HepG2 (cell line): ENCODE results near the gene NDUFS6. TPM values are rescaled to one million over a fixed set of nuclear protein-coding genes. Genes with fewer than 3 reads are reported as not detected.

Experiments
- ARHGAP35 ChIP-seq: sonication (generic); formaldehyde crosslinking; IDR thresholded peaks from 2 replicates; pipeline ENCODE4 v1.9.0; 2022; ENCODE audit warnings: mild to moderate bottlenecking, inconsistent platforms, moderate library complexity, missing genetic modification reagents, borderline replicate concordance
- CBX1 ChIP-seq: IDR thresholded peaks from one replicate; pipeline ENCODE4 v1.6.1; 2016; ENCODE audit warnings: antibody characterized with exemption, low read depth
- CENPX ChIP-seq: sonication (generic); formaldehyde crosslinking; IDR thresholded peaks from 2 replicates; pipeline ENCODE4 v1.9.0; 2021; ENCODE audit warnings: mild to moderate bottlenecking, missing genetic modification reagents, moderate library complexity
- FOSL1 ChIP-seq: sonication (generic); formaldehyde crosslinking; IDR thresholded peaks from 2 replicates; pipeline ENCODE4 v1.9.0; 2021; ENCODE audit warnings: missing genetic modification reagents, borderline replicate concordance
- FOXK2 ChIP-seq: fragments of 450-650 bp; IDR thresholded peaks from 2 replicates; pipeline ENCODE4 v1.6.1; 2016
- HOXA7 ChIP-seq: sonication (generic); formaldehyde crosslinking; IDR thresholded peaks from 2 replicates; pipeline ENCODE4 v1.8.1; 2022; ENCODE audit warnings: mild to moderate bottlenecking, missing genetic modification reagents, moderate library complexity
- KDM6A ChIP-seq: IDR thresholded peaks from 2 replicates; pipeline ENCODE4 v1.6.1; 2016; ENCODE audit warnings: low read depth
- MEIS2 ChIP-seq: sonication (generic); formaldehyde crosslinking; IDR thresholded peaks from 2 replicates; pipeline ENCODE4 v1.9.0; 2021; ENCODE audit warnings: mild to moderate bottlenecking, missing genetic modification reagents
- NCOA5 ChIP-seq: sonication (generic); formaldehyde crosslinking; IDR thresholded peaks from 2 replicates; pipeline ENCODE4 v1.4.0; 2020; ENCODE audit warnings: missing genetic modification reagents
- NFKB2 ChIP-seq: sonication (generic); formaldehyde crosslinking; IDR thresholded peaks from 2 replicates; pipeline ENCODE4 v1.4.0; 2020; ENCODE audit warnings: missing genetic modification reagents, borderline replicate concordance
- RELA ChIP-seq: sonication (generic); formaldehyde crosslinking; IDR thresholded peaks from 2 replicates; pipeline ENCODE4 v1.4.0; 2020; ENCODE audit warnings: missing genetic modification reagents
- REPIN1 ChIP-seq: sonication (generic); formaldehyde crosslinking; IDR thresholded peaks from 2 replicates; pipeline ENCODE4 v1.8.0; 2022; ENCODE audit warnings: missing genetic modification reagents, low read depth, mild to moderate bottlenecking, borderline replicate concordance
- ZBTB21 ChIP-seq: sonication (generic); formaldehyde crosslinking; IDR thresholded peaks from 2 replicates; pipeline ENCODE4 v1.4.0; 2020; ENCODE audit warnings: missing genetic modification reagents
- ZNF292 ChIP-seq: sonication (generic); formaldehyde crosslinking; IDR thresholded peaks from 2 replicates; pipeline ENCODE4 v1.8.1; 2022; ENCODE audit warnings: mild to moderate bottlenecking, low read depth, missing genetic modification reagents, borderline replicate concordance
- ZNF629 ChIP-seq: sonication (generic); formaldehyde crosslinking; conservative IDR thresholded peaks from 2 replicates; pipeline ENCODE4 v1.5.0; 2020; ENCODE audit warnings: missing genetic modification reagents
- ZNF768 ChIP-seq: sonication (generic); formaldehyde crosslinking; IDR thresholded peaks from 2 replicates; pipeline ENCODE4 v1.4.0; 2020; ENCODE audit warnings: missing genetic modification reagents
- polyA plus RNA-seq, 8 experiments: library from polyadenylated mRNA; depleted of rRNA in 3 of 8; stranded (reverse) in 7 of 8; unstranded in 1 of 8; fragments of >200 nt; fragmentation: Illumina TruSeq in 4 of 8; extraction: Trizol in 4 of 8; gene quantifications; 2 replicates each; pipeline versions ENCODE4 v1.2.1 to v1.2.3, GENCODE V29; 2011 to 2016; ENCODE audit warnings: low read depth in 4 of 8, missing spikeins in 1 of 8, mixed read lengths in 1 of 8; ENCODE audit not compliant: insufficient read depth in 1 of 8
- total RNA-seq, 5 experiments: library from RNA; depleted of rRNA; stranded (reverse); fragments of >200 nt; fragmentation: Illumina TruSeq; extraction: Trizol; gene quantifications; 2 replicates each; pipeline ENCODE4 v1.2.3, GENCODE V29; 2016; ENCODE audit warnings: low read depth in 1 of 5
- TF ChIP-seq, protein P1 (sequence below): sonication (generic); formaldehyde crosslinking; IDR thresholded peaks from 2 replicates; pipeline ENCODE4 v1.8.1; 2022; ENCODE audit warnings: mild to moderate bottlenecking, missing genetic modification reagents
- TF ChIP-seq, protein P2 (sequence below): sonication (generic); formaldehyde crosslinking; IDR thresholded peaks from 2 replicates; pipeline ENCODE4 v1.4.0; 2020; ENCODE audit warnings: missing genetic modification reagents
- TF ChIP-seq, protein P3 (sequence below): sonication (generic); formaldehyde crosslinking; IDR thresholded peaks from 2 replicates; pipeline ENCODE4 v1.5.0; 2020; ENCODE audit warnings: missing genetic modification reagents
- TF ChIP-seq, protein P4 (sequence below): sonication (generic); formaldehyde crosslinking; IDR thresholded peaks from 2 replicates; pipeline ENCODE4 v1.4.0; 2020; ENCODE audit warnings: missing genetic modification reagents
- TF ChIP-seq, protein P5 (sequence below): sonication (generic); formaldehyde crosslinking; IDR thresholded peaks from 2 replicates; pipeline ENCODE4 v1.5.1; 2020; ENCODE audit warnings: missing genetic modification reagents, mild to moderate bottlenecking, borderline replicate concordance
- TF ChIP-seq, protein P6 (sequence below): sonication (generic); formaldehyde crosslinking; IDR thresholded peaks from 2 replicates; pipeline ENCODE4 v1.5.0; 2020; ENCODE audit warnings: mild to moderate bottlenecking, missing genetic modification reagents

NDUFS6 gene
- total and polyA plus RNA-seq, 2 of the 13 experiments (the other 11 are each of a cell fraction or from before 2014, with no cell fraction given) = 23.7 to 50.4 TPM

DNA sequence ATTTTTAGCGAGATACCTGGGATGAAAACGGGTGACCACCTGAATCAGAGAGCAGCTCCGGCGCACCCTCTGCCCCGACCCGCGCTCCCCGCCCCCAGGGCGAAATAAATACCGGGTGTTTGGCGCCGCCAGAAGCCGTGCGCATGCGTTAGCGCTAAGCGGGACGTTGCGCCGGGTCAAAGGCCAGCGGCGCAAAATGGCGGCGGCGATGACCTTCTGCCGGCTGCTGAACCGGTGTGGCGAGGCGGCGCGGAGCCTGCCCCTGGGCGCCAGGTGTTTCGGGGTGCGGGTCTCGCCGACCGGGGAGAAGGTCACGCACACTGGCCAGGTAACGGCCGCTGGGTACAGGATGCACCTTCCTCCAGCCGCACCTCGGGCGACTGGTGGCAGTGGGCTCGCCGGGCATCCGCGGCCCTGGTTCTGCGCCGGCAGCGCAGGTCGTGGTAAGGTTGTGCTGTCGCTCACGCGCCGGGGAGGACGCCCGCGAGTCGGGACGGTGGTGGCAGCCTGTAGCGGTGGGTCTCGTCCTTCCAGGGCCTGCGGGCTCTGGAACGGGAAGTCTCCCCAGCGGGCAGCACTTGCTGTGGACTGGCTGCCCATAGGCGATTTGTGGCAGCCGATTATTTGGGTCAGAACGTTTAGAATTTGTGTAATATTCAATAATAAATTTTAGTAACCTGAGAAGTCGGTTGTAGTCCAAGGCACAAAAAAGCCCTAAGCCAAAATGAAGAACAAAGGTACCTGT lies at the start of gene NDUFS6 (continued):
- TF ChIP-seq, protein P1, sequence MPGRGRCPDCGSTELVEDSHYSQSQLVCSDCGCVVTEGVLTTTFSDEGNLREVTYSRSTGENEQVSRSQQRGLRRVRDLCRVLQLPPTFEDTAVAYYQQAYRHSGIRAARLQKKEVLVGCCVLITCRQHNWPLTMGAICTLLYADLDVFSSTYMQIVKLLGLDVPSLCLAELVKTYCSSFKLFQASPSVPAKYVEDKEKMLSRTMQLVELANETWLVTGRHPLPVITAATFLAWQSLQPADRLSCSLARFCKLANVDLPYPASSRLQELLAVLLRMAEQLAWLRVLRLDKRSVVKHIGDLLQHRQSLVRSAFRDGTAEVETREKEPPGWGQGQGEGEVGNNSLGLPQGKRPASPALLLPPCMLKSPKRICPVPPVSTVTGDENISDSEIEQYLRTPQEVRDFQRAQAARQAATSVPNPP (CRISPR knock-in tag) = no peak
- TF ChIP-seq FOXK2 (no peak), ZNF292 (CRISPR knock-in tag) (peak; percentile 57; the same call in 1 of the 2 replicates), CENPX (no peak), KDM6A (CRISPR knock-in tag) (no peak), ZBTB21 (CRISPR knock-in tag) (no peak), NCOA5 (CRISPR knock-in tag) (no peak), FOSL1 (CRISPR knock-in tag) (no peak), REPIN1 (CRISPR knock-in tag) (peak; percentile 77), HOXA7 (no peak), RELA (CRISPR knock-in tag) (no peak; the same call in 1 of the 2 replicates), MEIS2 (CRISPR knock-in tag) (peak; percentile 34; the same call in 1 of the 2 replicates), CBX1 (no peak), ZNF768 (CRISPR knock-in tag) (peak; percentile 75; the same call in 1 of the 2 replicates), ARHGAP35 (CRISPR knock-in tag) (0 out of 2 replicates have a peak, but pooled peaks have one; percentile 78), ZNF629 (no peak), NFKB2 (peak; percentile 67; the same call in 1 of the 2 replicates)
- TF ChIP-seq, protein P2, sequence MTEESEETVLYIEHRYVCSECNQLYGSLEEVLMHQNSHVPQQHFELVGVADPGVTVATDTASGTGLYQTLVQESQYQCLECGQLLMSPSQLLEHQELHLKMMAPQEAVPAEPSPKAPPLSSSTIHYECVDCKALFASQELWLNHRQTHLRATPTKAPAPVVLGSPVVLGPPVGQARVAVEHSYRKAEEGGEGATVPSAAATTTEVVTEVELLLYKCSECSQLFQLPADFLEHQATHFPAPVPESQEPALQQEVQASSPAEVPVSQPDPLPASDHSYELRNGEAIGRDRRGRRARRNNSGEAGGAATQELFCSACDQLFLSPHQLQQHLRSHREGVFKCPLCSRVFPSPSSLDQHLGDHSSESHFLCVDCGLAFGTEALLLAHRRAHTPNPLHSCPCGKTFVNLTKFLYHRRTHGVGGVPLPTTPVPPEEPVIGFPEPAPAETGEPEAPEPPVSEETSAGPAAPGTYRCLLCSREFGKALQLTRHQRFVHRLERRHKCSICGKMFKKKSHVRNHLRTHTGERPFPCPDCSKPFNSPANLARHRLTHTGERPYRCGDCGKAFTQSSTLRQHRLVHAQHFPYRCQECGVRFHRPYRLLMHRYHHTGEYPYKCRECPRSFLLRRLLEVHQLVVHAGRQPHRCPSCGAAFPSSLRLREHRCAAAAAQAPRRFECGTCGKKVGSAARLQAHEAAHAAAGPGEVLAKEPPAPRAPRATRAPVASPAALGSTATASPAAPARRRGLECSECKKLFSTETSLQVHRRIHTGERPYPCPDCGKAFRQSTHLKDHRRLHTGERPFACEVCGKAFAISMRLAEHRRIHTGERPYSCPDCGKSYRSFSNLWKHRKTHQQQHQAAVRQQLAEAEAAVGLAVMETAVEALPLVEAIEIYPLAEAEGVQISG (CRISPR knock-in tag) = peak; percentile 83
- TF ChIP-seq, protein P3, sequence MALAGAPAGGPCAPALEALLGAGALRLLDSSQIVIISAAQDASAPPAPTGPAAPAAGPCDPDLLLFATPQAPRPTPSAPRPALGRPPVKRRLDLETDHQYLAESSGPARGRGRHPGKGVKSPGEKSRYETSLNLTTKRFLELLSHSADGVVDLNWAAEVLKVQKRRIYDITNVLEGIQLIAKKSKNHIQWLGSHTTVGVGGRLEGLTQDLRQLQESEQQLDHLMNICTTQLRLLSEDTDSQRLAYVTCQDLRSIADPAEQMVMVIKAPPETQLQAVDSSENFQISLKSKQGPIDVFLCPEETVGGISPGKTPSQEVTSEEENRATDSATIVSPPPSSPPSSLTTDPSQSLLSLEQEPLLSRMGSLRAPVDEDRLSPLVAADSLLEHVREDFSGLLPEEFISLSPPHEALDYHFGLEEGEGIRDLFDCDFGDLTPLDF (CRISPR knock-in tag) = peak; percentile 71
- TF ChIP-seq, protein P4, sequence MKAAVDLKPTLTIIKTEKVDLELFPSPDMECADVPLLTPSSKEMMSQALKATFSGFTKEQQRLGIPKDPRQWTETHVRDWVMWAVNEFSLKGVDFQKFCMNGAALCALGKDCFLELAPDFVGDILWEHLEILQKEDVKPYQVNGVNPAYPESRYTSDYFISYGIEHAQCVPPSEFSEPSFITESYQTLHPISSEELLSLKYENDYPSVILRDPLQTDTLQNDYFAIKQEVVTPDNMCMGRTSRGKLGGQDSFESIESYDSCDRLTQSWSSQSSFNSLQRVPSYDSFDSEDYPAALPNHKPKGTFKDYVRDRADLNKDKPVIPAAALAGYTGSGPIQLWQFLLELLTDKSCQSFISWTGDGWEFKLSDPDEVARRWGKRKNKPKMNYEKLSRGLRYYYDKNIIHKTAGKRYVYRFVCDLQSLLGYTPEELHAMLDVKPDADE = 0 out of 2 replicates have a peak, but pooled peaks have one; percentile 46
- TF ChIP-seq, protein P5, sequence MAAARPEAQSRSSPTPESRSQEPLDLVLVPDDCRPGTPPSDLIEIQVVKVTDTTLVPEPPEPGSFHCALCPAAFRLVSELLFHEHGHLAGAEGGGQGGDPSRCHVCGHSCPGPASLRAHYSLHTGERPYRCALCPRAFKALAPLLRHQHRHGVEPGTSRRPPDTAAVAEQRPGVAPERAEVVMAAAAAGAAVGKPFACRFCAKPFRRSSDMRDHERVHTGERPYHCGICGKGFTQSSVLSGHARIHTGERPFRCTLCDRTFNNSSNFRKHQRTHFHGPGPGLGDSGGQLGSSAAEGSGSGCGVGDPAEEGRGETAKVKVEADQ (CRISPR knock-in tag) = peak; percentile 30; the same call in 1 of the 2 replicates
- TF ChIP-seq, protein P6, sequence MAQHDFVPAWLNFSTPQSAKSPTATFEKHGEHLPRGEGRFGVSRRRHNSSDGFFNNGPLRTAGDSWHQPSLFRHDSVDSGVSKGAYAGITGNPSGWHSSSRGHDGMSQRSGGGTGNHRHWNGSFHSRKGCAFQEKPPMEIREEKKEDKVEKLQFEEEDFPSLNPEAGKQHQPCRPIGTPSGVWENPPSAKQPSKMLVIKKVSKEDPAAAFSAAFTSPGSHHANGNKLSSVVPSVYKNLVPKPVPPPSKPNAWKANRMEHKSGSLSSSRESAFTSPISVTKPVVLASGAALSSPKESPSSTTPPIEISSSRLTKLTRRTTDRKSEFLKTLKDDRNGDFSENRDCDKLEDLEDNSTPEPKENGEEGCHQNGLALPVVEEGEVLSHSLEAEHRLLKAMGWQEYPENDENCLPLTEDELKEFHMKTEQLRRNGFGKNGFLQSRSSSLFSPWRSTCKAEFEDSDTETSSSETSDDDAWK (CRISPR knock-in tag) = no peak
